HepG2 (cell line): ENCODE results near the gene DICER1. TPM values are rescaled to one million over a fixed set of nuclear protein-coding genes. Genes with fewer than 3 reads are reported as not detected.

ENCODE experiments used
- ATAC-seq: fragments of 200-7000 bp; cut with Tn5 transposase; 3 replicates; pipeline ENCODE4 v1.9.1; 2020; ENCODE audit warnings: mild to moderate bottlenecking, moderate library complexity
- BruUV-seq: library from RNA; stranded (reverse); fragments of 400-500 nt; replicated peaks from 2 replicates; lab custom pipeline; 2021; lab: Mats Ljungman, UMichigan
- CTCF ChIA-PET: fragments of 300-600 bp; formaldehyde crosslinking; extraction: SDS; loops from one replicate; lab custom pipeline; 2021; ENCODE audit warnings: low total read pairs, inconsistent platforms, low intra/inter-chr PET ratio; lab: Yijun Ruan, JAX
- POLR2A ChIA-PET: fragments of 350-600 bp; sonication (Branson Sonifier 250); formaldehyde crosslinking; loops from one replicate; lab custom pipeline; 2020; ENCODE audit warnings: antibody characterized with exemption, inconsistent platforms; lab: Yijun Ruan, JAX
- DNase-seq: peaks from one replicate; pipeline ENCODE4 v3.0.0-alpha.2; 2015; ENCODE audit warnings: low spot score
- FAIRE-seq: peaks from 3 replicates; lab custom pipeline; 2011; peaks lifted over from hg19 to GRCh38; lab: Jason Lieb, UNC
- H2AFZ ChIP-seq: one replicate; pipeline ENCODE4 v1.6.1; 2011; ENCODE audit warnings: low read length, inconsistent platforms
- H3K27ac ChIP-seq: fragments of 300-600 bp; 3 replicates; pipeline ENCODE4 v1.8.0; 2011; ENCODE audit warnings: mixed run types, mild to moderate bottlenecking, mixed read lengths, low read length, inconsistent platforms; ENCODE audit not compliant: insufficient read depth; ENCODE audit errors: extremely low read length
- H3K27me3 ChIP-seq, 2 experiments: fragments of 200-600 bp in 1 of 2; 2 replicates in 1 of 2; 3 replicates in 1 of 2; pipeline versions ENCODE4 v1.6.0 to v1.8.0; 2011; ENCODE audit warnings: low read length in 2 of 2, mild to moderate bottlenecking in 2 of 2, moderate library complexity in 2 of 2, inconsistent platforms in 1 of 2; ENCODE audit not compliant: insufficient read depth in 2 of 2, control insufficient read depth in 1 of 2
- H3K36me3 ChIP-seq, 2 experiments: fragments of 200-600 bp in 1 of 2; replicated peaks in 1 of 2; 2 replicates in 1 of 2; 3 replicates in 1 of 2; pipeline versions ENCODE4 v1.5.1 to v1.8.0; 2011; ENCODE audit warnings: low read length in 2 of 2, inconsistent platforms in 1 of 2; ENCODE audit not compliant: insufficient read depth in 2 of 2, control insufficient read depth in 1 of 2
- H3K4me1 ChIP-seq: 2 replicates; pipeline ENCODE4 v1.5.1; 2012; ENCODE audit warnings: low read length, inconsistent platforms; ENCODE audit not compliant: insufficient read depth
- H3K4me2 ChIP-seq: 2 replicates; pipeline ENCODE4 v1.6.0; 2011; ENCODE audit warnings: low read depth, low read length, inconsistent platforms
- H3K4me3 ChIP-seq, 3 experiments: fragments of 200-600 bp in 1 of 3; sonication (generic), shearing (Covaris generic) in 1 of 3; replicated peaks in 1 of 3; 2 replicates each; pipeline ENCODE4 v1.5.1; 2011 to 2016; ENCODE audit warnings: low read length in 3 of 3, inconsistent platforms in 2 of 3, low read depth in 2 of 3, mild to moderate bottlenecking in 2 of 3, control low read depth in 1 of 3, mixed read lengths in 1 of 3; ENCODE audit not compliant: insufficient read depth in 1 of 3
- H3K79me2 ChIP-seq: one replicate; pipeline ENCODE4 v1.6.1; 2011; ENCODE audit warnings: low read length, inconsistent platforms; ENCODE audit not compliant: insufficient read depth
- H3K9ac ChIP-seq: 2 replicates; pipeline ENCODE4 v1.6.0; 2011; ENCODE audit warnings: mild to moderate bottlenecking, low read depth, low read length, inconsistent platforms; ENCODE audit not compliant: insufficient read depth
- H3K9me3 ChIP-seq: 2 replicates; pipeline ENCODE4 v1.5.1; 2012; ENCODE audit warnings: mild to moderate bottlenecking, low read length
- H4K20me1 ChIP-seq: 2 replicates; pipeline ENCODE4 v1.6.0; 2011; ENCODE audit warnings: inconsistent platforms, mild to moderate bottlenecking, low read length, moderate library complexity; ENCODE audit not compliant: insufficient read depth
- FOXJ3 ChIP-seq: sonication (generic); formaldehyde crosslinking; IDR thresholded peaks from 2 replicates; pipeline ENCODE4 v1.4.0; 2020; ENCODE audit warnings: missing genetic modification reagents, mild to moderate bottlenecking, borderline replicate concordance
- MAF1 ChIP-seq: sonication (generic); formaldehyde crosslinking; IDR thresholded peaks from 2 replicates; pipeline ENCODE4 v1.5.0; 2020; ENCODE audit warnings: missing genetic modification reagents, borderline replicate concordance
- MEIS2 ChIP-seq: sonication (generic); formaldehyde crosslinking; IDR thresholded peaks from 2 replicates; pipeline ENCODE4 v1.9.0; 2021; ENCODE audit warnings: mild to moderate bottlenecking, missing genetic modification reagents
- MLLT10 ChIP-seq: sonication (generic); formaldehyde crosslinking; IDR thresholded peaks from 2 replicates; pipeline ENCODE4 v1.4.0; 2020; ENCODE audit warnings: missing genetic modification reagents
- PAF1 ChIP-seq: IDR thresholded peaks from 2 replicates; pipeline ENCODE4 v1.6.1; 2016; ENCODE audit warnings: missing genetic modification reagents, missing compliant biosample characterization
- POGZ ChIP-seq: sonication (generic); formaldehyde crosslinking; IDR thresholded peaks from 2 replicates; pipeline ENCODE4 v1.4.0; 2020; ENCODE audit warnings: mild to moderate bottlenecking, missing genetic modification reagents
- PRPF4 ChIP-seq: fragments of 200-400 bp; formaldehyde crosslinking; IDR thresholded peaks from 2 replicates; pipeline ENCODE4 v1.6.1; 2016; ENCODE audit warnings: low read length, low read depth; ENCODE audit not compliant: poor library complexity, severe bottlenecking
- SMARCE1 ChIP-seq: fragments of 450-650 bp; IDR thresholded peaks from 2 replicates; pipeline ENCODE4 v1.6.1; 2017; ENCODE audit warnings: borderline replicate concordance
- WIZ ChIP-seq: sonication (generic); formaldehyde crosslinking; IDR thresholded peaks from 2 replicates; pipeline ENCODE4 v1.5.1; 2020; ENCODE audit warnings: mild to moderate bottlenecking, missing genetic modification reagents
- ZBTB1 ChIP-seq: sonication (generic); formaldehyde crosslinking; IDR thresholded peaks from 2 replicates; pipeline ENCODE4 v1.4.0; 2020; ENCODE audit warnings: missing genetic modification reagents, borderline replicate concordance
- ZBTB3 ChIP-seq: sonication (generic); formaldehyde crosslinking; IDR thresholded peaks from 2 replicates; pipeline ENCODE4 v1.4.0; 2020; ENCODE audit warnings: low read depth, mild to moderate bottlenecking, moderate library complexity, missing genetic modification reagents, borderline replicate concordance
- ZNF580 ChIP-seq: IDR thresholded peaks from 2 replicates; pipeline ENCODE4 v1.6.1; 2016; ENCODE audit warnings: low read depth, borderline replicate concordance
- ZNF737 ChIP-seq: sonication (generic); formaldehyde crosslinking; IDR thresholded peaks from 2 replicates; pipeline ENCODE4 v1.5.0; 2020; ENCODE audit warnings: missing genetic modification reagents, mild to moderate bottlenecking, borderline replicate concordance
- ZNF747 ChIP-seq: sonication (generic); formaldehyde crosslinking; IDR thresholded peaks from 2 replicates; pipeline ENCODE4 v1.8.1; 2023; ENCODE audit warnings: missing genetic modification reagents, mild to moderate bottlenecking, borderline replicate concordance
- ZNF782 ChIP-seq: sonication (generic); formaldehyde crosslinking; IDR thresholded peaks from 2 replicates; pipeline ENCODE4 v1.4.0; 2020; ENCODE audit warnings: missing genetic modification reagents, mild to moderate bottlenecking, borderline replicate concordance
- ZSCAN12 ChIP-seq: sonication (generic); formaldehyde crosslinking; IDR thresholded peaks from 2 replicates; pipeline ENCODE4 v1.9.0; 2021; ENCODE audit warnings: mild to moderate bottlenecking, missing genetic modification reagents
- WGBS: methylation state at CpG from one replicate; pipeline ENCODE4 v1.1.6; 2017; ENCODE audit warnings: low lambda C conversion rate; 5-methylcytosine and 5-hydroxymethylcytosine counted together
- in situ Hi-C: cut with HindIII; loops from 2 replicates; pipeline ENCODE4 v1.10.0; 2017; ENCODE audit warnings: low pct_unique_long_range_greater_than_20kb; ENCODE audit not compliant: extremely low pct_ligation_motif_present
- intact Hi-C: fragments of 100-400 bp; cut with micrococcal nuclease; formaldehyde crosslinking; loops from one replicate; pipeline ENCODE4 v1.10.0; 2022; ENCODE audit not compliant: unreplicated experiment
- polyA plus RNA-seq, 8 experiments: library from polyadenylated mRNA; depleted of rRNA in 3 of 8; stranded (reverse) in 7 of 8; unstranded in 1 of 8; fragments of >200 nt; fragmentation: Illumina TruSeq in 4 of 8; extraction: Trizol in 4 of 8; gene quantifications; 2 replicates each; pipeline versions ENCODE4 v1.2.1 to v1.2.3, GENCODE V29; 2011 to 2016; ENCODE audit warnings: low read depth in 4 of 8, missing spikeins in 1 of 8, mixed read lengths in 1 of 8; ENCODE audit not compliant: insufficient read depth in 1 of 8
- total RNA-seq, 5 experiments: library from RNA; depleted of rRNA; stranded (reverse); fragments of >200 nt; fragmentation: Illumina TruSeq; extraction: Trizol; gene quantifications; 2 replicates each; pipeline ENCODE4 v1.2.3, GENCODE V29; 2016; ENCODE audit warnings: low read depth in 1 of 5
- TF ChIP-seq, protein P1 (sequence below): sonication (generic); formaldehyde crosslinking; IDR thresholded peaks from 2 replicates; pipeline ENCODE4 v1.8.1; 2023; ENCODE audit warnings: missing genetic modification reagents, mild to moderate bottlenecking, borderline replicate concordance
- TF ChIP-seq, protein P2 (sequence below): sonication (generic); formaldehyde crosslinking; IDR thresholded peaks from 2 replicates; pipeline ENCODE4 v1.4.0; 2020; ENCODE audit warnings: missing genetic modification reagents, borderline replicate concordance
- TF ChIP-seq, protein P3 (sequence below): fragments of 450-650 bp; IDR thresholded peaks from 2 replicates; pipeline ENCODE4 v1.6.1; 2017

Gene DICER1
- total and polyA plus RNA-seq, 2 of the 13 experiments (the other 11 are each of a cell fraction or from before 2014, with no cell fraction given) = 31.8 to 61.9 TPM

DNA sequence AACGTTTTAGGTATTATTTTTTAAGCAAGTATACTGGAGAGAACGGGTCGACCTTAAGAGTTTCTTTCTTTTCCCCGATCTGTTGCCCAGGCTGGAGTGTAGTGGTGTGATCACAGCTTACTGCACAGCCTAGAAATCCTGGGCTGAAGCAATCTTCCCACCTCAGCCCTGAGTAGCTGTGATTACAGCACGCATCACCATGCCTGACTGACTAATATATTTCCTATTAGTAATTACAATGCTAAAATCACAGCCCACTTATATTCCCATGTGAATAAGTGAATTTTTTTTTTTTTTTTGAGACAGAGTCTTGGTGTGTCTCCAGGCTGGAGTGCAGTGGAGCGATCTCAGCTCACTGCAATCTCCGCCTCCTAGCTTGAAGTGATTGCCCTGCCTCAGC is 50.4 kb downstream of the DICER1 start:
- no peak overlapping the region for H3K27ac ChIP-seq
- TF ChIP-seq MEIS2 (CRISPR knock-in tag) (no peak), MAF1 (CRISPR knock-in tag) (no peak), ZNF737 (CRISPR knock-in tag) (no peak), POGZ (CRISPR knock-in tag) (no peak), ZSCAN12 (CRISPR knock-in tag) (no peak), ZNF580 (no peak), MLLT10 (CRISPR knock-in tag) (no peak), ZNF782 (CRISPR knock-in tag) (no peak), PAF1 (CRISPR knock-in tag) (no peak), PRPF4 (no peak), ZBTB1 (CRISPR knock-in tag) (no peak), WIZ (CRISPR knock-in tag) (no peak), ZBTB3 (no peak), SMARCE1 (no peak), ZNF747 (CRISPR knock-in tag) (no peak), FOXJ3 (CRISPR knock-in tag) (no peak)
- TF ChIP-seq, protein P1, sequence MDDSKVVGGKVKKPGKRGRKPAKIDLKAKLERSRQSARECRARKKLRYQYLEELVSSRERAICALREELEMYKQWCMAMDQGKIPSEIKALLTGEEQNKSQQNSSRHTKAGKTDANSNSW (CRISPR knock-in tag) = no peak
- TF ChIP-seq, protein P2, sequence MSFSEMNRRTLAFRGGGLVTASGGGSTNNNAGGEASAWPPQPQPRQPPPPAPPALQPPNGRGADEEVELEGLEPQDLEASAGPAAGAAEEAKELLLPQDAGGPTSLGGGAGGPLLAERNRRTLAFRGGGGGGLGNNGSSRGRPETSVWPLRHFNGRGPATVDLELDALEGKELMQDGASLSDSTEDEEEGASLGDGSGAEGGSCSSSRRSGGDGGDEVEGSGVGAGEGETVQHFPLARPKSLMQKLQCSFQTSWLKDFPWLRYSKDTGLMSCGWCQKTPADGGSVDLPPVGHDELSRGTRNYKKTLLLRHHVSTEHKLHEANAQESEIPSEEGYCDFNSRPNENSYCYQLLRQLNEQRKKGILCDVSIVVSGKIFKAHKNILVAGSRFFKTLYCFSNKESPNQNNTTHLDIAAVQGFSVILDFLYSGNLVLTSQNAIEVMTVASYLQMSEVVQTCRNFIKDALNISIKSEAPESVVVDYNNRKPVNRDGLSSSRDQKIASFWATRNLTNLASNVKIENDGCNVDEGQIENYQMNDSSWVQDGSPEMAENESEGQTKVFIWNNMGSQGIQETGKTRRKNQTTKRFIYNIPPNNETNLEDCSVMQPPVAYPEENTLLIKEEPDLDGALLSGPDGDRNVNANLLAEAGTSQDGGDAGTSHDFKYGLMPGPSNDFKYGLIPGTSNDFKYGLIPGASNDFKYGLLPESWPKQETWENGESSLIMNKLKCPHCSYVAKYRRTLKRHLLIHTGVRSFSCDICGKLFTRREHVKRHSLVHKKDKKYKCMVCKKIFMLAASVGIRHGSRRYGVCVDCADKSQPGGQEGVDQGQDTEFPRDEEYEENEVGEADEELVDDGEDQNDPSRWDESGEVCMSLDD (CRISPR knock-in tag) = no peak
- TF ChIP-seq, protein P3, sequence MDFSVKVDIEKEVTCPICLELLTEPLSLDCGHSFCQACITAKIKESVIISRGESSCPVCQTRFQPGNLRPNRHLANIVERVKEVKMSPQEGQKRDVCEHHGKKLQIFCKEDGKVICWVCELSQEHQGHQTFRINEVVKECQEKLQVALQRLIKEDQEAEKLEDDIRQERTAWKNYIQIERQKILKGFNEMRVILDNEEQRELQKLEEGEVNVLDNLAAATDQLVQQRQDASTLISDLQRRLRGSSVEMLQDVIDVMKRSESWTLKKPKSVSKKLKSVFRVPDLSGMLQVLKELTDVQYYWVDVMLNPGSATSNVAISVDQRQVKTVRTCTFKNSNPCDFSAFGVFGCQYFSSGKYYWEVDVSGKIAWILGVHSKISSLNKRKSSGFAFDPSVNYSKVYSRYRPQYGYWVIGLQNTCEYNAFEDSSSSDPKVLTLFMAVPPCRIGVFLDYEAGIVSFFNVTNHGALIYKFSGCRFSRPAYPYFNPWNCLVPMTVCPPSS = no peak
- TF ChIP-seq, all 625 proteins: peak for 0
- intact Hi-C loops (no loop called here), in situ Hi-C loops (no loop called here)
- Histone ChIP-seq H3K79me2 (no peaks in the 10 kb centered on the region), H3K27me3 (no peaks in the 10 kb centered on the region), H3K4me3 (no peak overlapping the region), H4K20me1 (no peaks in the 10 kb centered on the region), H3K36me3 (peaks cover 20 to 81% of the 10 kb centered on the region in 2 experiments), H3K9ac (no peak overlapping the region), H2AFZ (no peak overlapping the region), H3K4me2 (no peak overlapping the region), H3K9me3 (no peaks in the 10 kb centered on the region), H3K4me1 (no peaks in the 10 kb centered on the region)
- FAIRE-seq (no peak), DNase-seq (no peak), ATAC-seq (no peak)
- WGBS = 96% methylated on average over 7 of the region's 7 CpGs
- POLR2A ChIA-PET = no interaction called here
- BruUV-seq = no TSS peak
- CTCF ChIA-PET = no interaction called here
